Keratinocyte (primary cell): ENCODE measurements around the gene MYBPC1. TPM values are rescaled to one million over a fixed set of nuclear protein-coding genes. Genes with fewer than 3 reads are reported as not detected.

ENCODE experiments used
- DNase-seq: peaks from one replicate; pipeline ENCODE4 v3.0.0-alpha.2; 2011; ENCODE audit warnings: low read depth, missing footprints, low spot score
- FAIRE-seq: peaks from 2 replicates; lab custom pipeline; 2011; peaks lifted over from hg19 to GRCh38; lab: Jason Lieb, UNC
- H2AFZ ChIP-seq: 2 replicates; pipeline ENCODE4 v1.6.0; 2012; ENCODE audit warnings: low read length, control low read depth, inconsistent platforms; ENCODE audit not compliant: control insufficient read depth
- H3K27ac ChIP-seq: 2 replicates; pipeline ENCODE4 v1.5.1; 2011; ENCODE audit warnings: low read length; ENCODE audit not compliant: control insufficient read depth, insufficient read depth
- H3K27me3 ChIP-seq: 3 replicates; pipeline ENCODE4 v1.6.0; 2011; ENCODE audit warnings: low read length; ENCODE audit not compliant: control insufficient read depth, insufficient read depth; ENCODE audit errors: extremely low read depth
- H3K36me3 ChIP-seq, 2 experiments: 2 replicates in 1 of 2; 3 replicates in 1 of 2; pipeline ENCODE4 v1.5.1; 2011; ENCODE audit warnings: low read length in 2 of 2, mild to moderate bottlenecking in 1 of 2; ENCODE audit not compliant: control insufficient read depth in 2 of 2, insufficient read depth in 2 of 2; ENCODE audit errors: extremely low read depth in 1 of 2
- H3K4me1 ChIP-seq: 3 replicates; pipeline ENCODE4 v1.5.1; 2011; ENCODE audit warnings: low read length; ENCODE audit not compliant: control insufficient read depth, insufficient read depth; ENCODE audit errors: extremely low read depth
- H3K4me2 ChIP-seq: 3 replicates; pipeline ENCODE4 v1.6.0; 2011; ENCODE audit warnings: low read depth, low read length; ENCODE audit not compliant: control insufficient read depth, insufficient read depth; ENCODE audit errors: extremely low read depth
- H3K4me3 ChIP-seq, 3 experiments: fragments of 200-600 bp in 1 of 3; sonication (generic) in 1 of 3; 2 replicates in 2 of 3; 3 replicates in 1 of 3; pipeline ENCODE4 v1.5.1; 2011 to 2016; ENCODE audit warnings: low read length in 3 of 3, mild to moderate bottlenecking in 3 of 3, control low read depth in 2 of 3, inconsistent platforms in 1 of 3, low read depth in 1 of 3, mixed read lengths in 1 of 3, mixed run types in 1 of 3, moderate library complexity in 1 of 3; ENCODE audit not compliant: control insufficient read depth in 2 of 3, insufficient read depth in 2 of 3; ENCODE audit errors: extremely low read depth in 1 of 3
- H3K79me2 ChIP-seq: 2 replicates; pipeline ENCODE4 v1.6.0; 2012; ENCODE audit warnings: low read length; ENCODE audit not compliant: control insufficient read depth, insufficient read depth
- H3K9ac ChIP-seq: 3 replicates; pipeline ENCODE4 v1.6.0; 2011; ENCODE audit warnings: low read length; ENCODE audit not compliant: control insufficient read depth, insufficient read depth; ENCODE audit errors: extremely low read depth
- H3K9me1 ChIP-seq: 3 replicates; pipeline ENCODE4 v1.6.0; 2011; ENCODE audit warnings: low read length; ENCODE audit not compliant: control insufficient read depth, insufficient read depth; ENCODE audit errors: extremely low read depth
- H3K9me3 ChIP-seq: 2 replicates; pipeline ENCODE4 v1.5.1; 2012; ENCODE audit warnings: low read depth, low read length; ENCODE audit not compliant: control insufficient read depth
- H4K20me1 ChIP-seq: 3 replicates; pipeline ENCODE4 v1.6.0; 2011; ENCODE audit warnings: low read length; ENCODE audit not compliant: control insufficient read depth, insufficient read depth; ENCODE audit errors: extremely low read depth
- EZH2 ChIP-seq: IDR thresholded peaks from one replicate; pipeline ENCODE4 v1.6.1; 2012; ENCODE audit warnings: inconsistent platforms, mild to moderate bottlenecking, low read length, moderate library complexity
- dilution Hi-C: fragments of 300-500 bp; cut with MboI; formaldehyde crosslinking; loops from one replicate; pipeline ENCODE4 v1.7.0; 2020; ENCODE audit warnings: low sequenced_read_pairs; ENCODE audit not compliant: extremely low pct_ligation_motif_present
- polyA plus RNA-seq, 5 experiments: library from polyadenylated mRNA; depleted of rRNA in 3 of 5; stranded (reverse) in 3 of 5; stranded (forward) in 1 of 5; unstranded in 1 of 5; fragments of >200 nt; gene quantifications; 1 replicate in 1 of 5; 2 replicates in 3 of 5; 3 replicates in 1 of 5; pipeline versions ENCODE4 v1.2.1 to v1.2.3, GENCODE V29; 2011 to 2012; ENCODE audit warnings: missing spikeins in 2 of 5, low read depth in 1 of 5, low replicate concordance in 1 of 5
- TF ChIP-seq, protein P1 (sequence below), 3 experiments: IDR thresholded peaks in 1 of 3; conservative IDR thresholded peaks in 1 of 3; optimal IDR thresholded peaks in 1 of 3; 2 replicates in 2 of 3; 3 replicates in 1 of 3; pipeline versions ENCODE3 to v1.5.1; 2011; ENCODE audit warnings: low read length in 3 of 3, mild to moderate bottlenecking in 3 of 3, moderate library complexity in 2 of 3, control low read depth in 1 of 3, inconsistent platforms in 1 of 3; ENCODE audit not compliant: insufficient read depth in 2 of 3; ENCODE audit errors: extremely low read depth in 1 of 3

MYBPC1 gene
- polyA plus RNA-seq, 1 donor (not counting 4 experiments of a cell fraction or from before 2014, with no cell fraction given): not detected

DNA sequence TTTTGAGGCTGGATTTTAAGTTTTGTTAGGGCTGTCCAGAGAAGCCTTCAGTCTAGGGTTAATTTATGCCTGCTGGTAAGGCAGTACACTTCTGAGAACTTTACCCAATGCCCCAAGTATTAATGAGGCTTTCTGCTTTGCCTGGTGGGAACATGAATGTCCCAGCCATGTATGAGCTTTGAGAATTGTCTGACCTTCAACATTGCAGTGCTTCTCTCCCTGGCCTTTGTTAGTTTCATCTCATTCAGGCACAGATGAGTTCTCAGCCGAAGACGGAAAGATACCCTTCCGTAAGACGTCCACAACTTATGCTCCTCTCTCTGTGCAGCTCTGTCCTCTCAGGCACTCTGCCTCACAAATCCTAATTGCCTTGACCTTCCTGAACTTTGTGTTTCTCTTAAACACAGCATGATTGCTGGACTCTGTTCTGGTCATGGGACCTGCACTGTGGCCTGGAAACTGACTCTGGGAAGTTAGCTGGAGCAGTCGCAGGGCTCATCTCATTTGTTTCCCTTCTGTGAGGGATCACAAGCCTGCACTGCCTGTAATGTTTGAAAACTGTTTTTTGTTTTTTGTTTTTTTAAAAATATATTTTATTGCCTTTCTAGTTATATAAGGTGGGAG lies 118.4 kb downstream of the MYBPC1 start:
- dilution Hi-C loops: no loop called here
- no peak overlapping the region for H2AFZ ChIP-seq
- H3K27ac ChIP-seq: no peak overlapping the region
- DNase-seq (no peak), FAIRE-seq (no peak)
- H3K9ac ChIP-seq: no peak overlapping the region
- H3K9me1 ChIP-seq: no peaks in the 10 kb centered on the region
- H3K36me3 ChIP-seq: no peaks in the 10 kb centered on the region
- H3K27me3 ChIP-seq: no peaks in the 10 kb centered on the region
- no peak overlapping the region for H3K4me3 ChIP-seq
- peaks cover 3% of the 10 kb centered on the region for H3K79me2 ChIP-seq
- TF ChIP-seq EZH2: no peak
- TF ChIP-seq, protein P1, sequence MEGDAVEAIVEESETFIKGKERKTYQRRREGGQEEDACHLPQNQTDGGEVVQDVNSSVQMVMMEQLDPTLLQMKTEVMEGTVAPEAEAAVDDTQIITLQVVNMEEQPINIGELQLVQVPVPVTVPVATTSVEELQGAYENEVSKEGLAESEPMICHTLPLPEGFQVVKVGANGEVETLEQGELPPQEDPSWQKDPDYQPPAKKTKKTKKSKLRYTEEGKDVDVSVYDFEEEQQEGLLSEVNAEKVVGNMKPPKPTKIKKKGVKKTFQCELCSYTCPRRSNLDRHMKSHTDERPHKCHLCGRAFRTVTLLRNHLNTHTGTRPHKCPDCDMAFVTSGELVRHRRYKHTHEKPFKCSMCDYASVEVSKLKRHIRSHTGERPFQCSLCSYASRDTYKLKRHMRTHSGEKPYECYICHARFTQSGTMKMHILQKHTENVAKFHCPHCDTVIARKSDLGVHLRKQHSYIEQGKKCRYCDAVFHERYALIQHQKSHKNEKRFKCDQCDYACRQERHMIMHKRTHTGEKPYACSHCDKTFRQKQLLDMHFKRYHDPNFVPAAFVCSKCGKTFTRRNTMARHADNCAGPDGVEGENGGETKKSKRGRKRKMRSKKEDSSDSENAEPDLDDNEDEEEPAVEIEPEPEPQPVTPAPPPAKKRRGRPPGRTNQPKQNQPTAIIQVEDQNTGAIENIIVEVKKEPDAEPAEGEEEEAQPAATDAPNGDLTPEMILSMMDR (optimal IDR thresholded peaks at IDR 0.05 in 1 of 3, IDR thresholded peaks at IDR 0.05 in 1 of 3, conservative IDR thresholded peaks at IDR 0.05 in 1 of 3; ENCODE audit: extremely low read depth in 1 of 3, insufficient read depth in 2 of 3, low read length in 3 of 3): no peak
- H4K20me1 ChIP-seq: no peaks in the 10 kb centered on the region
- H3K9me3 ChIP-seq: no peaks in the 10 kb centered on the region
- H3K4me1 ChIP-seq: no peaks in the 10 kb centered on the region
- no peak overlapping the region for H3K4me2 ChIP-seq

DNA sequence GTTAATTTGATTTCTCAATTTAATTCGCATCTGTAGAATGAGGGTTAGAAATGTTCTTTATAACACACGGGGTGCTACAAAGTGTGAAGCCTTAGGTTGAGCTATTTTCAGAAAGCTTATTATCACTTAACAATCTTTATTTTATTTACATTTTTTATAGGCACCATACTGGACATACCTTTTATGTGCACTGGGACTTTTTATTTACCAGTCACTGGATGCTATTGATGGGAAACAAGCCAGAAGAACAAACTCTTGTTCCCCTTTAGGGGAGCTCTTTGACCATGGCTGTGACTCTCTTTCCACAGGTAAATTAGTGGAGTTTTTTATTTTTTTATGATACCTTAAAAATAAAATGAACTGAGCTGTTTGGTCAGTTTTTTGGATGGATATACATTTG lies 119.2 kb downstream of the MYBPC1 start:
- no peaks in the 10 kb centered on the region for H3K36me3 ChIP-seq
- TF ChIP-seq, protein P1 (optimal IDR thresholded peaks at IDR 0.05 in 1 of 3, IDR thresholded peaks at IDR 0.05 in 1 of 3, conservative IDR thresholded peaks at IDR 0.05 in 1 of 3; ENCODE audit: extremely low read depth in 1 of 3, insufficient read depth in 2 of 3, low read length in 3 of 3): no peak
- TF ChIP-seq EZH2: no peak
- H3K9me1 ChIP-seq: no peaks in the 10 kb centered on the region
- no peaks in the 10 kb centered on the region for H4K20me1 ChIP-seq
- no peak overlapping the region for H2AFZ ChIP-seq
- H3K79me2 ChIP-seq: peaks cover 3% of the 10 kb centered on the region
- no peaks in the 10 kb centered on the region for H3K27me3 ChIP-seq
- H3K4me2 ChIP-seq: no peak overlapping the region
- no peak overlapping the region for H3K27ac ChIP-seq
- no peak overlapping the region for H3K9ac ChIP-seq
- FAIRE-seq (no peak), DNase-seq (no peak)
- dilution Hi-C loops: no loop called here
- H3K9me3 ChIP-seq: no peaks in the 10 kb centered on the region
- H3K4me1 ChIP-seq: no peaks in the 10 kb centered on the region
- no peak overlapping the region for H3K4me3 ChIP-seq
